ENCODE data around the gene KPNA1. TPM values are rescaled to one million over a fixed set of nuclear protein-coding genes. Genes with fewer than 3 reads are reported as not detected.

KPNA1 gene
- total and polyA plus RNA-seq, 2 of the 13 experiments (the other 11 are each of a cell fraction or from before 2014, with no cell fraction given) = 15.4 to 30.0 TPM

GRCh38 chr3:122398920-122399319 lies 115.8 kb downstream of the KPNA1 start (continued):
- TF ChIP-seq, protein P1, sequence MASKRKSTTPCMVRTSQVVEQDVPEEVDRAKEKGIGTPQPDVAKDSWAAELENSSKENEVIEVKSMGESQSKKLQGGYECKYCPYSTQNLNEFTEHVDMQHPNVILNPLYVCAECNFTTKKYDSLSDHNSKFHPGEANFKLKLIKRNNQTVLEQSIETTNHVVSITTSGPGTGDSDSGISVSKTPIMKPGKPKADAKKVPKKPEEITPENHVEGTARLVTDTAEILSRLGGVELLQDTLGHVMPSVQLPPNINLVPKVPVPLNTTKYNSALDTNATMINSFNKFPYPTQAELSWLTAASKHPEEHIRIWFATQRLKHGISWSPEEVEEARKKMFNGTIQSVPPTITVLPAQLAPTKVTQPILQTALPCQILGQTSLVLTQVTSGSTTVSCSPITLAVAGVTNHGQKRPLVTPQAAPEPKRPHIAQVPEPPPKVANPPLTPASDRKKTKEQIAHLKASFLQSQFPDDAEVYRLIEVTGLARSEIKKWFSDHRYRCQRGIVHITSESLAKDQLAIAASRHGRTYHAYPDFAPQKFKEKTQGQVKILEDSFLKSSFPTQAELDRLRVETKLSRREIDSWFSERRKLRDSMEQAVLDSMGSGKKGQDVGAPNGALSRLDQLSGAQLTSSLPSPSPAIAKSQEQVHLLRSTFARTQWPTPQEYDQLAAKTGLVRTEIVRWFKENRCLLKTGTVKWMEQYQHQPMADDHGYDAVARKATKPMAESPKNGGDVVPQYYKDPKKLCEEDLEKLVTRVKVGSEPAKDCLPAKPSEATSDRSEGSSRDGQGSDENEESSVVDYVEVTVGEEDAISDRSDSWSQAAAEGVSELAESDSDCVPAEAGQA (IDR thresholded peaks at IDR 0.05; ENCODE audit: low read depth) = no peak
- TF ChIP-seq, protein P1 (CRISPR knock-in tag; IDR thresholded peaks at IDR 0.05; ENCODE audit: borderline replicate concordance) = no peak
- TF ChIP-seq ZNF557 (CRISPR knock-in tag; IDR thresholded peaks at IDR 0.05) = no peak
- TF ChIP-seq, protein P2, sequence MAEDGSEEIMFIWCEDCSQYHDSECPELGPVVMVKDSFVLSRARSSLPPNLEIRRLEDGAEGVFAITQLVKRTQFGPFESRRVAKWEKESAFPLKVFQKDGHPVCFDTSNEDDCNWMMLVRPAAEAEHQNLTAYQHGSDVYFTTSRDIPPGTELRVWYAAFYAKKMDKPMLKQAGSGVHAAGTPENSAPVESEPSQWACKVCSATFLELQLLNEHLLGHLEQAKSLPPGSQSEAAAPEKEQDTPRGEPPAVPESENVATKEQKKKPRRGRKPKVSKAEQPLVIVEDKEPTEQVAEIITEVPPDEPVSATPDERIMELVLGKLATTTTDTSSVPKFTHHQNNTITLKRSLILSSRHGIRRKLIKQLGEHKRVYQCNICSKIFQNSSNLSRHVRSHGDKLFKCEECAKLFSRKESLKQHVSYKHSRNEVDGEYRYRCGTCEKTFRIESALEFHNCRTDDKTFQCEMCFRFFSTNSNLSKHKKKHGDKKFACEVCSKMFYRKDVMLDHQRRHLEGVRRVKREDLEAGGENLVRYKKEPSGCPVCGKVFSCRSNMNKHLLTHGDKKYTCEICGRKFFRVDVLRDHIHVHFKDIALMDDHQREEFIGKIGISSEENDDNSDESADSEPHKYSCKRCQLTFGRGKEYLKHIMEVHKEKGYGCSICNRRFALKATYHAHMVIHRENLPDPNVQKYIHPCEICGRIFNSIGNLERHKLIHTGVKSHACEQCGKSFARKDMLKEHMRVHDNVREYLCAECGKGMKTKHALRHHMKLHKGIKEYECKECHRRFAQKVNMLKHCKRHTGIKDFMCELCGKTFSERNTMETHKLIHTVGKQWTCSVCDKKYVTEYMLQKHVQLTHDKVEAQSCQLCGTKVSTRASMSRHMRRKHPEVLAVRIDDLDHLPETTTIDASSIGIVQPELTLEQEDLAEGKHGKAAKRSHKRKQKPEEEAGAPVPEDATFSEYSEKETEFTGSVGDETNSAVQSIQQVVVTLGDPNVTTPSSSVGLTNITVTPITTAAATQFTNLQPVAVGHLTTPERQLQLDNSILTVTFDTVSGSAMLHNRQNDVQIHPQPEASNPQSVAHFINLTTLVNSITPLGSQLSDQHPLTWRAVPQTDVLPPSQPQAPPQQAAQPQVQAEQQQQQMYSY (CRISPR knock-in tag; IDR thresholded peaks at IDR 0.05) = no peak

Data from HepG2 (cell line).